ENCODE data around the gene PLCL1.

DNA sequence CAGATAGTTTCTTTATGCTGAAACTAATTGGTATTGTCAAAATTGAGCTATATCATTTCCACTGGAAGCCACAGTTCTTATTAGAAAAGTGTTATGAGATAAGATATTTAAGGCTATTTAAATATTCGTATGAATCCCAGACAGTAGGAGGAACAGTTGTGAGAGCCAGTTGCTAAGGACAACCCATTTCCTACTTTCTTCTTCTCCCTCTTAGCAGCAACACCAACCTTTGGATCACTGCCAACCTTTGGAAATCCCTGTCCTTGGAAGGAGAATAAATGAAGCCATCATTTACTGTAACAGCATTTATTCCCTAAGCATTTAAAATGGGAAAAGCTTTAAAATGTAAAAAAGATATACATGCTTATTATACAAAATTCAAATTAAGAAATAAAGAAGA, 85.8 kb downstream of the PLCL1 start:
- TF ChIP-seq FOXP2 (optimal IDR thresholded peaks at IDR 0.05; ENCODE audit: control extremely low read depth, extremely low read length, insufficient read depth) = no peak
- no peak for TF ChIP-seq EZH2 (IDR thresholded peaks at IDR 0.05)
- no peak for TF ChIP-seq POLR2AphosphoS5 (IDR thresholded peaks at IDR 0.05; ENCODE audit: borderline replicate concordance, low read depth, low read length)

All from SK-N-MC (cell line).